Body of pancreas (tissue), 4 donors: Measurements from ENCODE around the gene KRTAP13-1.

ENCODE experiments used
- CTCF ChIP-seq, 7 experiments: fragments of 450-650 bp in 4 of 7; fragments of 200-600 bp in 3 of 7; sonication (generic) in 3 of 7; IDR thresholded peaks; one replicate each; pipeline ENCODE4 v1.5.1; 2016 to 2019; ENCODE audit warnings: antibody characterized with exemption in 7 of 7
- POLR2A ChIP-seq, 3 donors: fragments of 450-650 bp; IDR thresholded peaks; one replicate each; pipeline ENCODE4 v1.6.1; 2016; ENCODE audit warnings: antibody characterized with exemption in 3 of 3, mild to moderate bottlenecking in 2 of 3

GRCh38 chr21:30372139-30372770, 23.6 kb upstream of the KRTAP13-1 start, which contains the start of gene KRTAP13-2:
- TF ChIP-seq CTCF (IDR thresholded peaks at IDR 0.05) (no peak), POLR2A (IDR thresholded peaks at IDR 0.05) (no peak)
